Cardiac muscle cell (in vitro differentiated cells and primary cell): ENCODE measurements around the gene IL17A. TPM values are rescaled to one million over a fixed set of nuclear protein-coding genes. Genes with fewer than 3 reads are reported as not detected.

Source experiments
- DNase-seq, 2 donors: peaks; one replicate each; pipeline versions ENCODE4 v3.0.0 to v3.0.0-alpha.2; 2010 to 2017; ENCODE audit warnings: low read depth in 1 of 2, low spot score in 1 of 2
- H3K27ac ChIP-seq: fragments of 200-600 bp; sonication (generic); 2 replicates; pipeline ENCODE4 v1.5.1; 2016
- H3K27me3 ChIP-seq: fragments of 200-600 bp; sonication (generic); 2 replicates; pipeline ENCODE4 v1.6.0; 2016; ENCODE audit warnings: control low read depth
- H3K36me3 ChIP-seq: fragments of 200-600 bp; sonication (generic); 2 replicates; pipeline ENCODE4 v1.5.1; 2016; ENCODE audit warnings: control low read depth
- H3K4me1 ChIP-seq: fragments of 200-600 bp; sonication (generic); 2 replicates; pipeline ENCODE4 v1.8.1; 2017; ENCODE audit warnings: low read depth, mild to moderate bottlenecking, mixed run types
- H3K4me3 ChIP-seq: fragments of 200-600 bp; sonication (generic); 2 replicates; pipeline ENCODE4 v1.5.1; 2016; ENCODE audit warnings: mild to moderate bottlenecking
- H3K9me3 ChIP-seq: fragments of 200-600 bp; sonication (generic); 2 replicates; pipeline ENCODE4 v1.5.1; 2017; ENCODE audit warnings: low read depth, mild to moderate bottlenecking, control low read depth
- CTCF ChIP-seq: IDR thresholded peaks from 2 replicates; pipeline ENCODE4 v1.5.1; 2012; ENCODE audit warnings: low read depth, mild to moderate bottlenecking, low read length
- polyA plus RNA-seq: library from polyadenylated mRNA; unstranded; fragments of >200 nt; fragmentation: Nextera tagmentation; extraction: Ambion mirVana; gene quantifications from 2 replicates; pipeline ENCODE4 v1.2.1, GENCODE V29; 2016
- total RNA-seq: library from RNA; depleted of rRNA; stranded (reverse); fragments of >200 nt; gene quantifications from 2 replicates; pipeline ENCODE4 v1.2.3, GENCODE V29; 2016

IL17A gene
- total and polyA plus RNA-seq, 2 experiments from 2014 or later, result not detected

GRCh38 chr6:52149949-52150348 is 36.2 kb upstream of the IL17A start:
- no peaks in the 10 kb centered on the region for H3K36me3 ChIP-seq
- H3K4me3 ChIP-seq, result no peak overlapping the region
- no peaks in the 10 kb centered on the region for H3K4me1 ChIP-seq
- DNase-seq, result no peak
- TF ChIP-seq CTCF, result no peak
- no peaks in the 10 kb centered on the region for H3K9me3 ChIP-seq
- no peak overlapping the region for H3K27ac ChIP-seq
- H3K27me3 ChIP-seq, result no peaks in the 10 kb centered on the region

- no peaks in the 10 kb centered on the region for H3K9me3 ChIP-seq
- H3K4me1 ChIP-seq, result no peaks in the 10 kb centered on the region
- no peaks in the 10 kb centered on the region for H3K36me3 ChIP-seq
- no peaks in the 10 kb centered on the region for H3K27me3 ChIP-seq
- H3K4me3 ChIP-seq, result no peak overlapping the region
- no peak for DNase-seq
- no peak for TF ChIP-seq CTCF
- no peak overlapping the region for H3K27ac ChIP-seq
These were observed 34.1 kb upstream of the IL17A start for GRCh38 chr6:52152070-52152423.

GRCh38 chr6:52152711-52153160 is 33.4 kb upstream of the IL17A start:
- peak in 1 of 2 donors; percentile 47 for DNase-seq
- Histone ChIP-seq H3K27me3 (no peaks in the 10 kb centered on the region), H3K4me1 (no peaks in the 10 kb centered on the region), H3K9me3 (no peaks in the 10 kb centered on the region), H3K27ac (no peak overlapping the region), H3K4me3 (no peak overlapping the region), H3K36me3 (no peaks in the 10 kb centered on the region)
- no peak for TF ChIP-seq CTCF

- DNase-seq, result no peak
- H3K4me1 ChIP-seq, result no peaks in the 10 kb centered on the region
- no peaks in the 10 kb centered on the region for H3K9me3 ChIP-seq
- H3K4me3 ChIP-seq, result no peak overlapping the region
- H3K27ac ChIP-seq, result no peak overlapping the region
- no peak for TF ChIP-seq CTCF
- H3K27me3 ChIP-seq, result no peaks in the 10 kb centered on the region
- no peaks in the 10 kb centered on the region for H3K36me3 ChIP-seq
These were observed 31.8 kb upstream of the IL17A start for GRCh38 chr6:52154381-52154780.

GRCh38 chr6:52155791-52156576 is 30.2 kb upstream of the IL17A start:
- no peaks in the 10 kb centered on the region for H3K27me3 ChIP-seq
- no peak for TF ChIP-seq CTCF
- H3K36me3 ChIP-seq, result no peaks in the 10 kb centered on the region
- H3K9me3 ChIP-seq, result no peaks in the 10 kb centered on the region
- no peak overlapping the region for H3K27ac ChIP-seq
- H3K4me1 ChIP-seq, result no peaks in the 10 kb centered on the region
- no peak overlapping the region for H3K4me3 ChIP-seq
- DNase-seq, result no peak
